Spleen (tissue), 7 donors: ENCODE data around the gene FIZ1.

Experiments
- CTCF ChIP-seq, 11 experiments: fragments of 200-600 bp in 7 of 11; fragments of 450-650 bp in 4 of 11; sonication (generic) in 4 of 11; IDR thresholded peaks in 8 of 11; conservative IDR thresholded peaks in 3 of 11; 1 replicate in 7 of 11; 2 replicates in 4 of 11; pipeline versions ENCODE4 v1.4.0 to v1.8.0; 2016 to 2021; ENCODE audit warnings: antibody characterized with exemption in 11 of 11, inconsistent platforms in 4 of 11, mild to moderate bottlenecking in 1 of 11
- POLR2A ChIP-seq, 3 donors: fragments of 450-650 bp; IDR thresholded peaks; one replicate each; pipeline ENCODE4 v1.5.1; 2017; ENCODE audit warnings: antibody characterized with exemption in 3 of 3, mild to moderate bottlenecking in 1 of 3
- donor health status: DM: no; HTN: no; CAD: no; lungs with moderate emphysema.
- donor health status: DM: no; HTN: no; CAD: no.
- donor health status: DM: no; HTN: no; CAD: no.

GRCh38 chr19:55554302-55554701 is 45.0 kb downstream of the FIZ1 start:
- TF ChIP-seq CTCF (IDR thresholded peaks at IDR 0.05 in 8 of 11, conservative IDR thresholded peaks at IDR 0.05 in 3 of 11) (no peak), POLR2A (IDR thresholded peaks at IDR 0.05) (no peak)
